ENCODE data around the gene TTC13. TPM values are rescaled to one million over a fixed set of nuclear protein-coding genes. Genes with fewer than 3 reads are reported as not detected.

TTC13 gene, protein sequence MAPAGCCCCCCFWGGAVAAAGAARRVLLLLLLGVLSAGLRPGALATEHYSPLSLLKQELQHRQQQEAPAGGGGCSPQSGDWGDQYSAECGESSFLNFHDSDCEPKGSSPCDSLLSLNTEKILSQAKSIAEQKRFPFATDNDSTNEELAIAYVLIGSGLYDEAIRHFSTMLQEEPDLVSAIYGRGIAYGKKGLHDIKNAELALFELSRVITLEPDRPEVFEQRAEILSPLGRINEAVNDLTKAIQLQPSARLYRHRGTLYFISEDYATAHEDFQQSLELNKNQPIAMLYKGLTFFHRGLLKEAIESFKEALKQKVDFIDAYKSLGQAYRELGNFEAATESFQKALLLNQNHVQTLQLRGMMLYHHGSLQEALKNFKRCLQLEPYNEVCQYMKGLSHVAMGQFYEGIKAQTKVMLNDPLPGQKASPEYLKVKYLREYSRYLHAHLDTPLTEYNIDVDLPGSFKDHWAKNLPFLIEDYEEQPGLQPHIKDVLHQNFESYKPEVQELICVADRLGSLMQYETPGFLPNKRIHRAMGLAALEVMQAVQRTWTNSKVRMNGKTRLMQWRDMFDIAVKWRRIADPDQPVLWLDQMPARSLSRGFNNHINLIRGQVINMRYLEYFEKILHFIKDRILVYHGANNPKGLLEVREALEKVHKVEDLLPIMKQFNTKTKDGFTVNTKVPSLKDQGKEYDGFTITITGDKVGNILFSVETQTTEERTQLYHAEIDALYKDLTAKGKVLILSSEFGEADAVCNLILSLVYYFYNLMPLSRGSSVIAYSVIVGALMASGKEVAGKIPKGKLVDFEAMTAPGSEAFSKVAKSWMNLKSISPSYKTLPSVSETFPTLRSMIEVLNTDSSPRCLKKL
- total RNA-seq = 23.5 and 33.6 TPM in 2 replicates

DNA sequence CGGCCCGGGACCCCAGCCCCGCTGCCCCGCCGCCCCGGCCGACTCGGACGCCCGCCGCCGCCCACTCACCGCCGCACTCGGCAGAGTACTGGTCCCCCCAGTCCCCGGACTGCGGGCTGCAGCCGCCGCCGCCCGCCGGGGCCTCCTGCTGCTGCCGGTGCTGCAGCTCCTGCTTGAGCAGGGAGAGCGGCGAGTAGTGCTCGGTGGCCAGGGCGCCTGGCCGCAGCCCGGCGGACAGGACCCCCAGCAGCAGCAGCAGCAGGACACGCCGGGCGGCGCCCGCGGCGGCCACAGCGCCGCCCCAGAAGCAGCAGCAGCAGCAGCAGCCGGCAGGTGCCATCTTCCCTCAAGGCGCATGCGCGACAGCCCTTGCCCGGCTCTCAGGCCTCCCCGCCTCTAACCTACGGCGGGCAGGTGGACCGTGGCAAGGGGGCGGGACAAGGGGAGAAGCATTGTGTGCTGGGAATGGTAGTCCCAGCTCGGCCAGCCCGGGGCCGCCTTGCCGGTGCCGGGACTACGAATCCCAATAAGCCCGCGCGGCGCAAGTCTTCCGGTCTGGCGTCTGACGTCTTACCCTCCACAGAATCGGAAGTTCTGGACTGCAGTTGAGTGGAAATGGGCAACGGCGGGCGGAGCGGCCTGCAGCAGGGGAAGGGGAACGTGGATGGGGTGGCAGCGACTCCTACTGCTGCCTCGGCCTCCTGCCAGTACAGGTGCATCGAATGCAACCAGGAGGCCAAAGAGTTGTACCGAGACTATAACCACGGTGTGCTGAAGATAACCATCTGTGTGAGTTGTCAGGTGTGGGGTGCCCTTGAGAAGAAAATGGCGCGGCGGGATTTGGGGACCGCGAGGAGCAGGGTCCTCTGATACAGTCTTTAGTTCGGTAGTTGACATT is at the start of gene TTC13, which contains the start of gene ARV1:
Gene TTC13, minus strand, starts transcription at position 371 of the 898 bp plus-strand sequence. Its CDS starts 31 bp downstream, at position 340.
Gene ARV1, plus strand, starts transcription at position 604 of the 898 bp plus-strand sequence. Its CDS starts 12 bp downstream, at position 616.

DNA sequence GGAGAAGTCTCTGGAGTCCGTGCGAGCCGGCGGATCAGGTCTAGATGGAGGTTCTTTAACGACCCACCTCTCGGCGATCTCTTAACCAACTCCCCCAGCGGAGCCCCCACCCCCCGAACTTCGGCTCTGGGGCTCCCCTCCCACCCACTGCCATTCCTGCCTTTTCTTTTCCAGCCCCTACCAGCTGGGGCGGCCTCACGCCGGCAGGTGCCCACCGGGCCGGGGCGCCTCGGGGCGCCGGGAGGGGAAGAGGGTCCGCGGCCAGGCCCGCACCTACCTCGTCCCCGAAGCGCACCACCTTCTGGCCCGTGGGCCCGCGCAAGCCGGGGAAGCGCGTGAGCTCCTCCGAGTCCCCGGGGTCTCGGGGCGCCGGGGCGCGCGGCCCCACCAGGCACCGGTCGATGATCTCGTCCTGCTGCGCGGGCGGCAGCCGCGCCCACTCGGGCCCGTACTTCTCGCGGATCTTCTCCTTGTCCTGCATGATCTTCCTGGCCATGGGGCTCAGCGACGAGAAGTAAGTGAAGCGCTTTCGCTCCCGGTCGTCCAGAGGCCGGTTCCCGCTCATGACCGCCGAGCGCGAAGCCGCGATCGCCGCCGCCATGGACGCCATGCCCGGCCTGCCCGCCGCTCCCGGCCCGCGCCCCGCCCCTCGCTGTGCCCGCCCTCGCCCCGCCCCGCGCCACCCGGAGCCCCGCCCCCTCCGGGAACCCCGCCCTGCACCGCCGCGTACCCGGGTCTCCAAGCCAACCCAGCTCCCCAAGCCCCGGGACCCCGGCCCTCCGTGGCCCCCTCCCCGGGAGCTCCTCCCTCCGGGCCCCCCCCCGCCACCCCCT is 110.5 kb downstream of the TTC13 start, which contains the start of gene C1orf198:
Gene C1orf198, minus strand, starts transcription at position 619 of the 833 bp plus-strand sequence. Its CDS starts 9 bp downstream, at position 610.

Small RNA genes within 50 kb of the gene (small RNA-seq; reads per million reads assigned to genes)
- not detected for gene RN7SL837P

Other genes starting within 250 kb of the TTC13 start
- gene CAPN9, start 231.5 kb downstream of the TTC13 start, total RNA-seq = under 0.01 TPM in 1 of 2 replicates, not detected in the other
- 26.9 and 27.2 TPM in 2 replicates for gene C1orf198, start 110.3 kb downstream of the TTC13 start, total RNA-seq
- 17.8 and 20.1 TPM in 2 replicates for gene ARV1, start 233 bp upstream of the TTC13 start, total RNA-seq
- 12.1 and 16.4 TPM in 2 replicates for gene FAM89A, start 61.4 kb upstream of the TTC13 start, total RNA-seq
- gene TRIM67, start 183.2 kb upstream of the TTC13 start, total RNA-seq = not detected in 2 replicates